ENCODE measurements around the gene ALDH2.

ALDH2 gene

DNA sequence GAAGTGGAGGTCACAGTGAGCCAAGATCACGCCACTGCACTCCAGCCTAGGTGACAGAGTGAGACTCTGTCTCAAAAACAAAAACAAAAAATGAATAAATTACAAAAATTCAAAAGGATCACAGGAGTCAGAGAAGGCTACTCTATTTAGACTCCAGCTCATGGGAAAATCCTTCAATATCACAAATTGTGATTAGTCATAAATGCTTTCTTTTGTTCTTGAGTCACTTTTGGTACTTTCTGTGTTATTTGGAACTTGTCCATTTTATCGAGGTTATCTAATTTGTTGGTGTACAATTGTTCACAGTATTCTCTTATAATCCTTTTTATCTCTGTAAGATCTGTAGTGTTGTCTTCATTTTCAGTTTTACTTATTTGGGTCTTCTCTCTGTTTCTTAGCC lies 18.9 kb downstream of the ALDH2 start:
- TF ChIP-seq, protein P1, sequence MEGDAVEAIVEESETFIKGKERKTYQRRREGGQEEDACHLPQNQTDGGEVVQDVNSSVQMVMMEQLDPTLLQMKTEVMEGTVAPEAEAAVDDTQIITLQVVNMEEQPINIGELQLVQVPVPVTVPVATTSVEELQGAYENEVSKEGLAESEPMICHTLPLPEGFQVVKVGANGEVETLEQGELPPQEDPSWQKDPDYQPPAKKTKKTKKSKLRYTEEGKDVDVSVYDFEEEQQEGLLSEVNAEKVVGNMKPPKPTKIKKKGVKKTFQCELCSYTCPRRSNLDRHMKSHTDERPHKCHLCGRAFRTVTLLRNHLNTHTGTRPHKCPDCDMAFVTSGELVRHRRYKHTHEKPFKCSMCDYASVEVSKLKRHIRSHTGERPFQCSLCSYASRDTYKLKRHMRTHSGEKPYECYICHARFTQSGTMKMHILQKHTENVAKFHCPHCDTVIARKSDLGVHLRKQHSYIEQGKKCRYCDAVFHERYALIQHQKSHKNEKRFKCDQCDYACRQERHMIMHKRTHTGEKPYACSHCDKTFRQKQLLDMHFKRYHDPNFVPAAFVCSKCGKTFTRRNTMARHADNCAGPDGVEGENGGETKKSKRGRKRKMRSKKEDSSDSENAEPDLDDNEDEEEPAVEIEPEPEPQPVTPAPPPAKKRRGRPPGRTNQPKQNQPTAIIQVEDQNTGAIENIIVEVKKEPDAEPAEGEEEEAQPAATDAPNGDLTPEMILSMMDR (conservative IDR thresholded peaks at IDR 0.05; ENCODE audit: low read length) = no peak
- TF ChIP-seq EZH2phosphoT487 (IDR thresholded peaks at IDR 0.05; ENCODE audit: borderline replicate concordance) = no peak
- Histone ChIP-seq H3K9me3 (ENCODE audit: insufficient read depth, low read depth, low read length) (no peaks in the 10 kb centered on the region), H3F3A (ENCODE audit: low read depth) (no peaks in the 10 kb centered on the region), H3K79me2 (ENCODE audit: insufficient read depth, low read length) (no peaks in the 10 kb centered on the region), H3K36me3 (ENCODE audit: insufficient read depth, low read length) (no peaks in the 10 kb centered on the region), H4K20me1 (ENCODE audit: insufficient read depth, low read length, poor library complexity, severe bottlenecking) (no peaks in the 10 kb centered on the region), H3K27me3 (ENCODE audit: insufficient read depth, low read length, poor library complexity, severe bottlenecking) (no peaks in the 10 kb centered on the region), H3K4me2 (ENCODE audit: low read depth, low read length, poor library complexity, severe bottlenecking) (no peak overlapping the region), H3K9me2 (replicated peaks; ENCODE audit: low read depth, low read length) (no peaks in the 10 kb centered on the region), H3K4me1 (ENCODE audit: insufficient read depth, low read length, poor library complexity, severe bottlenecking) (peaks cover 2% of the 10 kb centered on the region), H2AFZ (ENCODE audit: low read length) (no peak overlapping the region), H3K4me3 (ENCODE audit: low read length, poor library complexity, severe bottlenecking) (no peak overlapping the region), H3K9ac (ENCODE audit: low read depth, low read length, poor library complexity, severe bottlenecking) (no peak overlapping the region)

DNA sequence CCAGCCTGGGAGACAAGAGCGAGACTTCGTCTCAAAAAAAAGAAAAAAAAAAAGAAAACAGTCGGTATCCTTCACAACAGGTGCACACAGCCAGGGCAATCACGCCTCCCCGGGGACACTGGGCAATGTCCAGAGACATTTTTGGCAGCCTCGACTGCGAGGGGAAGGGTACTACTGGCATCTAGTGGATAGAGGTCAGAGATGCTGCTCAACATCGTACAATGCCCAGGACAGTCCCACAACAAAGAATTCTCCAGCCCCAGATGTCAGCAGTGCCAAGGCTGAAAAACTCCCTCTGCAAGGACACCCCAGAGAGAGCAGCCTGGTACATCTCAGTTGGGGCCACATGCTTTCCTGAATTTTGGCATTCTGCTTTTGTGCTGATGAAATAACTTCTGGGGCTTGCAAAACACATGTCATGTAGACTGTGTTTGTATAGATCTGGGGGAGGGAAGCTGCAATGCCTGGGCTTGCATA lies 21.5 kb downstream of the ALDH2 start:
- H3K27me3 ChIP-seq (ENCODE audit: insufficient read depth, low read length, poor library complexity, severe bottlenecking) = no peaks in the 10 kb centered on the region
- no peaks in the 10 kb centered on the region for H3K79me2 ChIP-seq (ENCODE audit: insufficient read depth, low read length)
- H3K4me3 ChIP-seq (ENCODE audit: low read length, poor library complexity, severe bottlenecking) = no peak overlapping the region
- no peak overlapping the region for H2AFZ ChIP-seq (ENCODE audit: low read length)
- no peak overlapping the region for H3K9ac ChIP-seq (ENCODE audit: low read depth, low read length, poor library complexity, severe bottlenecking)
- H3K4me1 ChIP-seq (ENCODE audit: insufficient read depth, low read length, poor library complexity, severe bottlenecking) = no peaks in the 10 kb centered on the region
- TF ChIP-seq, protein P1 (conservative IDR thresholded peaks at IDR 0.05; ENCODE audit: low read length) = peak; percentile 58
- no peak for TF ChIP-seq EZH2phosphoT487 (IDR thresholded peaks at IDR 0.05; ENCODE audit: borderline replicate concordance)
- H3F3A ChIP-seq (ENCODE audit: low read depth) = no peaks in the 10 kb centered on the region
- H4K20me1 ChIP-seq (ENCODE audit: insufficient read depth, low read length, poor library complexity, severe bottlenecking) = no peaks in the 10 kb centered on the region
- H3K4me2 ChIP-seq (ENCODE audit: low read depth, low read length, poor library complexity, severe bottlenecking) = no peak overlapping the region
- no peaks in the 10 kb centered on the region for H3K36me3 ChIP-seq (ENCODE audit: insufficient read depth, low read length)
- H3K9me3 ChIP-seq (ENCODE audit: insufficient read depth, low read depth, low read length) = no peaks in the 10 kb centered on the region
- H3K9me2 ChIP-seq (replicated peaks; ENCODE audit: low read depth, low read length) = no peaks in the 10 kb centered on the region

DNA sequence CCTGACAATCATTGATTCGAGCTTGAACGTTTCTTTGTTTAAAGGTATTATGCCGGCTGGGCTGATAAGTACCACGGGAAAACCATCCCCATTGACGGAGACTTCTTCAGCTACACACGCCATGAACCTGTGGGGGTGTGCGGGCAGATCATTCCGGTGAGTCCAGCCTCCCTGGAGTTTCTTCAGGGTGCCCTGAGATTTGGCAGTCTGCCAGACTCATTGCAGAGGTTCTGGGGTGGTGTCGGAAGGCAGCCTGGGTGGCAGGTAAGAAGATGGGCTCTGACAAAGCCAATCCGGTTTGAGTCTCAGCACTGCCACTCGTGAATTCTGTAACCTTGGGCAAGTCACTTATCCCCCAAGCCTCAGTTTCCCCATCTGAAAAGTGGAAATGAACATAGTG lies 23.0 kb downstream of the ALDH2 start:
- Histone ChIP-seq H3F3A (ENCODE audit: low read depth) (no peaks in the 10 kb centered on the region), H3K9me3 (ENCODE audit: insufficient read depth, low read depth, low read length) (no peaks in the 10 kb centered on the region), H3K79me2 (ENCODE audit: insufficient read depth, low read length) (no peaks in the 10 kb centered on the region), H3K27me3 (ENCODE audit: insufficient read depth, low read length, poor library complexity, severe bottlenecking) (no peaks in the 10 kb centered on the region), H3K4me3 (ENCODE audit: low read length, poor library complexity, severe bottlenecking) (no peak overlapping the region), H3K9ac (ENCODE audit: low read depth, low read length, poor library complexity, severe bottlenecking) (no peak overlapping the region), H4K20me1 (ENCODE audit: insufficient read depth, low read length, poor library complexity, severe bottlenecking) (no peaks in the 10 kb centered on the region), H3K9me2 (replicated peaks; ENCODE audit: low read depth, low read length) (no peaks in the 10 kb centered on the region), H3K4me2 (ENCODE audit: low read depth, low read length, poor library complexity, severe bottlenecking) (no peak overlapping the region), H2AFZ (ENCODE audit: low read length) (no peak overlapping the region), H3K36me3 (ENCODE audit: insufficient read depth, low read length) (no peaks in the 10 kb centered on the region), H3K4me1 (ENCODE audit: insufficient read depth, low read length, poor library complexity, severe bottlenecking) (no peaks in the 10 kb centered on the region)
- TF ChIP-seq, protein P1 (conservative IDR thresholded peaks at IDR 0.05; ENCODE audit: low read length) = no peak
- TF ChIP-seq EZH2phosphoT487 (IDR thresholded peaks at IDR 0.05; ENCODE audit: borderline replicate concordance) = no peak

All from Loucy (cell line).